Caco-2 (cell line): ENCODE results near the gene NHSL2. TPM values are rescaled to one million over a fixed set of nuclear protein-coding genes. Genes with fewer than 3 reads are reported as not detected.

ENCODE experiments used
- BruUV-seq: library from RNA; stranded (reverse); fragments of 400-500 nt; replicated peaks from 2 replicates; lab custom pipeline; 2021; lab: Mats Ljungman, UMichigan
- CTCF ChIA-PET: fragments of 300-600 bp; sonication (Branson Sonifier 250); formaldehyde crosslinking; loops from one replicate; lab custom pipeline; 2022; ENCODE audit warnings: antibody characterized with exemption; lab: Charles Lee
- POLR2A ChIA-PET: fragments of 300-600 bp; sonication (Branson Sonifier 250); formaldehyde crosslinking; loops from one replicate; lab custom pipeline; 2022; ENCODE audit warnings: antibody characterized with exemption; lab: Charles Lee
- DNase-seq, 2 experiments: peaks; one replicate each; pipeline versions ENCODE4 v3.0.0 to v3.0.0-alpha.2; 2020 to 2022
- H3K27me3 ChIP-seq: replicated peaks from 2 replicates; pipeline ENCODE4 v1.6.0; 2011; ENCODE audit warnings: low read length; ENCODE audit not compliant: control insufficient read depth, insufficient read depth
- H3K36me3 ChIP-seq: 2 replicates; pipeline ENCODE4 v1.5.1; 2011; ENCODE audit warnings: low read length; ENCODE audit not compliant: control insufficient read depth, insufficient read depth
- H3K4me1 ChIP-seq: fragments of 250-450 bp; sonication (Bioruptor Pico); 2 replicates; pipeline ENCODE4 v1.5.1; 2020; ENCODE audit warnings: mild to moderate bottlenecking
- H3K4me3 ChIP-seq: 2 replicates; pipeline ENCODE4 v1.5.1; 2011; ENCODE audit warnings: low read depth, mild to moderate bottlenecking, control low read depth, low read length
- H3K9me3 ChIP-seq: fragments of 250-450 bp; sonication (Bioruptor Pico); 2 replicates; pipeline ENCODE4 v1.5.1; 2020; ENCODE audit warnings: mild to moderate bottlenecking, moderate library complexity
- H3K27ac Mint-ChIP-seq: one replicate; pipeline ENCODE4 v1.8.0; 2022; ENCODE audit warnings: mixed read lengths; ENCODE audit not compliant: unreplicated experiment
- H3K27me3 Mint-ChIP-seq: one replicate; pipeline ENCODE4 v1.8.0; 2022; ENCODE audit warnings: mixed read lengths; ENCODE audit not compliant: insufficient read depth, unreplicated experiment
- H3K36me3 Mint-ChIP-seq: one replicate; pipeline ENCODE4 v1.8.0; 2022; ENCODE audit warnings: mild to moderate bottlenecking, mixed read lengths; ENCODE audit not compliant: insufficient read depth, unreplicated experiment
- H3K4me1 Mint-ChIP-seq: one replicate; pipeline ENCODE4 v1.8.0; 2022; ENCODE audit warnings: low read depth, mixed read lengths; ENCODE audit not compliant: unreplicated experiment
- H3K4me3 Mint-ChIP-seq: one replicate; pipeline ENCODE4 v1.8.0; 2022; ENCODE audit warnings: mild to moderate bottlenecking, moderate library complexity, mixed read lengths; ENCODE audit not compliant: unreplicated experiment
- H3K9me3 Mint-ChIP-seq: one replicate; pipeline ENCODE4 v1.8.0; 2022; ENCODE audit warnings: mixed read lengths; ENCODE audit not compliant: unreplicated experiment
- intact Hi-C: fragments of 100-400 bp; cut with micrococcal nuclease; formaldehyde crosslinking; loops from one replicate; pipeline ENCODE4 v1.10.0; 2022; ENCODE audit not compliant: unreplicated experiment
- total RNA-seq: library from RNA; stranded (reverse); gene quantifications from 2 replicates; pipeline ENCODE4 v1.2.3, GENCODE V29; 2022
- TF ChIP-seq, protein P1 (sequence below), 2 experiments: fragments of 200-600 bp in 1 of 2; IDR thresholded peaks; 1 replicate in 1 of 2; 2 replicates in 1 of 2; pipeline versions ENCODE4 v1.5.1 to v1.8.0; 2011 to 2022; ENCODE audit warnings: antibody characterized with exemption in 1 of 2, control low read depth in 1 of 2, inconsistent platforms in 1 of 2, low read depth in 1 of 2, low read length in 1 of 2, mild to moderate bottlenecking in 1 of 2, moderate library complexity in 1 of 2; ENCODE audit not compliant: insufficient read depth in 1 of 2, severe bottlenecking in 1 of 2, unreplicated experiment in 1 of 2

The NHSL2 gene
- total RNA-seq, 1 experiment from 2014 or later = 0.18 TPM

GRCh38 chrX:72009731-72010130 is 99.1 kb downstream of the NHSL2 start:
- no peak overlapping the region for H3K27ac Mint-ChIP-seq
- H3K4me3 ChIP-seq = no peak overlapping the region
- DNase-seq = no peak
- CTCF ChIA-PET = no interaction called here
- no peaks in the 10 kb centered on the region for H3K4me1 ChIP-seq
- POLR2A ChIA-PET = no interaction called here
- H3K36me3 Mint-ChIP-seq = no peaks in the 10 kb centered on the region
- no TSS peak for BruUV-seq
- intact Hi-C loops = loop anchor here (10.0 kb wide), 1 partner anchor 135 kb away; no protein-coding TSS in a partner anchor
- H3K27me3 ChIP-seq = no peaks in the 10 kb centered on the region
- H3K9me3 ChIP-seq = no peaks in the 10 kb centered on the region
- no peaks in the 10 kb centered on the region for H3K36me3 ChIP-seq
- no peaks in the 10 kb centered on the region for H3K27me3 Mint-ChIP-seq
- no peak overlapping the region for H3K4me3 Mint-ChIP-seq
- H3K9me3 Mint-ChIP-seq = no peaks in the 10 kb centered on the region
- TF ChIP-seq, protein P1, sequence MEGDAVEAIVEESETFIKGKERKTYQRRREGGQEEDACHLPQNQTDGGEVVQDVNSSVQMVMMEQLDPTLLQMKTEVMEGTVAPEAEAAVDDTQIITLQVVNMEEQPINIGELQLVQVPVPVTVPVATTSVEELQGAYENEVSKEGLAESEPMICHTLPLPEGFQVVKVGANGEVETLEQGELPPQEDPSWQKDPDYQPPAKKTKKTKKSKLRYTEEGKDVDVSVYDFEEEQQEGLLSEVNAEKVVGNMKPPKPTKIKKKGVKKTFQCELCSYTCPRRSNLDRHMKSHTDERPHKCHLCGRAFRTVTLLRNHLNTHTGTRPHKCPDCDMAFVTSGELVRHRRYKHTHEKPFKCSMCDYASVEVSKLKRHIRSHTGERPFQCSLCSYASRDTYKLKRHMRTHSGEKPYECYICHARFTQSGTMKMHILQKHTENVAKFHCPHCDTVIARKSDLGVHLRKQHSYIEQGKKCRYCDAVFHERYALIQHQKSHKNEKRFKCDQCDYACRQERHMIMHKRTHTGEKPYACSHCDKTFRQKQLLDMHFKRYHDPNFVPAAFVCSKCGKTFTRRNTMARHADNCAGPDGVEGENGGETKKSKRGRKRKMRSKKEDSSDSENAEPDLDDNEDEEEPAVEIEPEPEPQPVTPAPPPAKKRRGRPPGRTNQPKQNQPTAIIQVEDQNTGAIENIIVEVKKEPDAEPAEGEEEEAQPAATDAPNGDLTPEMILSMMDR (IDR thresholded peaks at IDR 0.05; ENCODE audit: insufficient read depth in 1 of 2, low read depth in 1 of 2, low read length in 1 of 2, severe bottlenecking in 1 of 2, unreplicated experiment in 1 of 2) = no peak
- no peaks in the 10 kb centered on the region for H3K4me1 Mint-ChIP-seq

DNA sequence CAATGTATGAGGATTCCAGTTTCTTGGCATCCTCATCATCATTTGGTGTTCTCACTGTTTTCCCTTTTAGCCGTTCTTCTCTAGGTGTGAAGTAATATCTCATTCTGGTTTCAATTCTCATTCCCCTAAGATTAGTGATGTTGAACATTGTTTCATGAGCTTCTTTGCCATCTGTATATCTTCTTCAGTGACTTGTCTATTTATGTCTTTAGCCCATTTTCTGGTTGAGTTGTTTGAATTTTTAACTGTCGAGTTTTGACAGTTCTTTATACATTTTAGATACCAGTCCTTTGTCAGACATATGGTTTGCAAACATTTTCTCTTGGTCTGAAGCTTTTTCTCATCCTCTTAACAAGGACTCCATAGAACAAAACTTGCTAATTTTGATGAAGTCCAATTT is 101.1 kb downstream of the NHSL2 start:
- no peak for DNase-seq
- H3K4me3 ChIP-seq = no peak overlapping the region
- H3K4me1 ChIP-seq = no peaks in the 10 kb centered on the region
- no TSS peak for BruUV-seq
- ChIA-PET POLR2A (no interaction called here), CTCF (no interaction called here)
- H3K27me3 ChIP-seq = no peaks in the 10 kb centered on the region
- Mint-ChIP-seq H3K27ac (no peak overlapping the region), H3K4me1 (no peaks in the 10 kb centered on the region), H3K36me3 (no peaks in the 10 kb centered on the region), H3K4me3 (no peak overlapping the region), H3K27me3 (no peaks in the 10 kb centered on the region), H3K9me3 (no peaks in the 10 kb centered on the region)
- H3K9me3 ChIP-seq = no peaks in the 10 kb centered on the region
- TF ChIP-seq, protein P1 (IDR thresholded peaks at IDR 0.05; ENCODE audit: insufficient read depth in 1 of 2, low read depth in 1 of 2, low read length in 1 of 2, severe bottlenecking in 1 of 2, unreplicated experiment in 1 of 2) = no peak
- intact Hi-C loops = no loop called here
- H3K36me3 ChIP-seq = no peaks in the 10 kb centered on the region

GRCh38 chrX:72015383-72015782 is 104.7 kb downstream of the NHSL2 start:
- no TSS peak for BruUV-seq
- TF ChIP-seq, protein P1 (IDR thresholded peaks at IDR 0.05; ENCODE audit: insufficient read depth in 1 of 2, low read depth in 1 of 2, low read length in 1 of 2, severe bottlenecking in 1 of 2, unreplicated experiment in 1 of 2) = no peak
- no peaks in the 10 kb centered on the region for H3K27me3 ChIP-seq
- H3K4me3 ChIP-seq = no peak overlapping the region
- Mint-ChIP-seq H3K4me1 (peaks cover 6% of the 10 kb centered on the region), H3K36me3 (no peaks in the 10 kb centered on the region), H3K27ac (no peak overlapping the region), H3K4me3 (no peak overlapping the region), H3K9me3 (no peaks in the 10 kb centered on the region), H3K27me3 (no peaks in the 10 kb centered on the region)
- no peak for DNase-seq
- no peaks in the 10 kb centered on the region for H3K9me3 ChIP-seq
- CTCF ChIA-PET = no interaction called here
- intact Hi-C loops = no loop called here
- no peaks in the 10 kb centered on the region for H3K36me3 ChIP-seq
- 0 out of 2 replicates have a peak, but pooled peaks cover 7% of the 10 kb centered on the region for H3K4me1 ChIP-seq
- POLR2A ChIA-PET = no interaction called here
